NT2/D1 (cell line): ENCODE data around the gene CX3CL1.

ENCODE experiments used
- SUZ12 ChIP-seq: IDR thresholded peaks from 2 replicates; pipeline ENCODE4 v1.6.1; 2011; ENCODE audit not compliant: insufficient read length, insufficient read depth; ENCODE audit errors: extremely low read depth
- YY1 ChIP-seq: IDR thresholded peaks from 2 replicates; pipeline ENCODE4 v1.6.1; 2011; ENCODE audit not compliant: insufficient read length, insufficient read depth
- ZNF274 ChIP-seq: IDR thresholded peaks from 2 replicates; pipeline ENCODE4 v1.6.1; 2011; ENCODE audit warnings: mild to moderate bottlenecking, low read depth, low read length

GRCh38 chr16:57376313-57376818, 4.1 kb downstream of the CX3CL1 start:
- TF ChIP-seq SUZ12 (no peak), ZNF274 (no peak), YY1 (no peak)
